PC-3 (cell line): ENCODE data around the gene STIMATE. TPM values are rescaled to one million over a fixed set of nuclear protein-coding genes. Genes with fewer than 3 reads are reported as not detected.

Experiments used
- ATAC-seq: fragments of 200-7000 bp; cut with Tn5 transposase; 2 replicates; pipeline ENCODE4 v1.9.1; 2020; ENCODE audit warnings: mild to moderate bottlenecking, moderate library complexity
- BruUV-seq: library from RNA; stranded (reverse); fragments of 400-500 nt; replicated peaks from 2 replicates; lab custom pipeline; 2021; lab: Mats Ljungman, UMichigan
- CTCF ChIA-PET: fragments of 300-600 bp; sonication (Branson Sonifier 250); formaldehyde crosslinking; loops from one replicate; lab custom pipeline; 2022; ENCODE audit warnings: antibody characterized with exemption; lab: Charles Lee
- POLR2A ChIA-PET: fragments of 300-600 bp; sonication (Branson Sonifier 250); formaldehyde crosslinking; loops from one replicate; lab custom pipeline; 2022; ENCODE audit warnings: antibody characterized with exemption; ENCODE audit not compliant: unreplicated experiment; lab: Charles Lee
- DNase-seq: peaks from one replicate; pipeline ENCODE4 v3.0.0-alpha.2; 2015
- H2AFZ ChIP-seq: fragments of 300-600 bp; sonication (generic); 2 replicates; pipeline ENCODE4 v1.6.0; 2016; ENCODE audit warnings: antibody characterized with exemption, low read length
- H3F3A ChIP-seq: fragments of 300-600 bp; sonication (generic); one replicate; pipeline ENCODE4 v1.6.0; 2017; ENCODE audit warnings: antibody characterized with exemption, low read length, control low read depth, mild to moderate bottlenecking; ENCODE audit not compliant: unreplicated experiment
- H3K27ac ChIP-seq: fragments of 300-600 bp; sonication (generic); 2 replicates; pipeline ENCODE4 v1.5.1; 2016; ENCODE audit warnings: mild to moderate bottlenecking, low read length
- H3K27me3 ChIP-seq: fragments of 300-600 bp; sonication (generic); 2 replicates; pipeline ENCODE4 v1.6.1; 2016; ENCODE audit warnings: low read length, mixed read lengths
- H3K36me3 ChIP-seq: fragments of 300-600 bp; sonication (generic); 2 replicates; pipeline ENCODE4 v1.6.1; 2016; ENCODE audit warnings: low read depth, mixed run types, low read length, mixed read lengths
- H3K4me1 ChIP-seq: fragments of 300-600 bp; sonication (generic); 2 replicates; pipeline ENCODE4 v1.5.1; 2016; ENCODE audit warnings: low read length; ENCODE audit not compliant: insufficient read depth
- H3K4me2 ChIP-seq: fragments of 300-600 bp; sonication (generic); 2 replicates; pipeline ENCODE4 v1.6.0; 2016; ENCODE audit warnings: low read length
- H3K4me3 ChIP-seq: fragments of 300-600 bp; sonication (generic); 2 replicates; pipeline ENCODE4 v1.5.1; 2016; ENCODE audit warnings: mild to moderate bottlenecking, low read length, mixed read lengths
- H3K79me2 ChIP-seq: fragments of 300-600 bp; sonication (generic); 2 replicates; pipeline ENCODE4 v1.6.1; 2017; ENCODE audit warnings: low read length, mixed read lengths
- H3K9ac ChIP-seq: fragments of 300-600 bp; sonication (generic); 2 replicates; pipeline ENCODE4 v1.6.0; 2016; ENCODE audit warnings: mild to moderate bottlenecking, low read length
- H3K9me2 ChIP-seq: fragments of 300-600 bp; sonication (generic); replicated peaks from 2 replicates; pipeline ENCODE4 v1.6.1; 2016; ENCODE audit warnings: mixed run types, low read length, mixed read lengths
- H3K9me3 ChIP-seq: fragments of 300-600 bp; sonication (generic); 2 replicates; pipeline ENCODE4 v1.6.1; 2016; ENCODE audit warnings: low read length, mixed read lengths
- H4K20me1 ChIP-seq: fragments of 300-600 bp; sonication (generic); 2 replicates; pipeline ENCODE4 v1.6.1; 2016; ENCODE audit warnings: low read length, mixed read lengths
- CTCF ChIP-seq: fragments of 300-600 bp; sonication (generic); conservative IDR thresholded peaks from 2 replicates; pipeline ENCODE4 v1.5.1; 2017; ENCODE audit warnings: antibody characterized with exemption, low read depth, mild to moderate bottlenecking, low read length
- EZH2 ChIP-seq: fragments of 300-600 bp; sonication (generic); IDR thresholded peaks from one replicate; pipeline ENCODE4 v1.6.1; 2017; ENCODE audit warnings: antibody characterized with exemption, mild to moderate bottlenecking, low read length; ENCODE audit not compliant: unreplicated experiment
- EZH2phosphoT487 ChIP-seq: fragments of 300-600 bp; sonication (generic); IDR thresholded peaks from 2 replicates; pipeline ENCODE4 v1.6.1; 2018; ENCODE audit warnings: mild to moderate bottlenecking, antibody characterized with exemption, low read length, borderline replicate concordance
- intact Hi-C: fragments of 100-400 bp; cut with micrococcal nuclease; formaldehyde crosslinking; loops from 2 replicates; pipeline ENCODE4 v1.9.0; 2023
- total RNA-seq: library from RNA; depleted of rRNA; stranded (reverse); fragments of >200 nt; gene quantifications from 2 replicates; pipeline ENCODE4 v1.2.3, GENCODE V29; 2014

Gene STIMATE
- total RNA-seq, 1 experiment from 2014 or later: 29.7 TPM

- ATAC-seq (no peak), DNase-seq (no peak)
- Histone ChIP-seq H2AFZ (no peak overlapping the region), H3K36me3 (no peaks in the 10 kb centered on the region), H3K27me3 (no peaks in the 10 kb centered on the region), H3K4me2 (no peak overlapping the region), H3F3A (no peaks in the 10 kb centered on the region), H3K4me3 (no peak overlapping the region), H3K27ac (no peak overlapping the region), H3K9me2 (no peaks in the 10 kb centered on the region), H4K20me1 (no peaks in the 10 kb centered on the region), H3K9me3 (no peaks in the 10 kb centered on the region), H3K9ac (no peak overlapping the region), H3K79me2 (no peaks in the 10 kb centered on the region), H3K4me1 (no peaks in the 10 kb centered on the region)
- POLR2A ChIA-PET: no interaction called here
- TF ChIP-seq CTCF (no peak), EZH2phosphoT487 (no peak), EZH2 (no peak)
- no TSS peak for BruUV-seq
- CTCF ChIA-PET: no interaction called here
- intact Hi-C loops: no loop called here
These were observed 17.3 kb downstream of the STIMATE start for GRCh38 chr3:52880047-52880446.

DNA sequence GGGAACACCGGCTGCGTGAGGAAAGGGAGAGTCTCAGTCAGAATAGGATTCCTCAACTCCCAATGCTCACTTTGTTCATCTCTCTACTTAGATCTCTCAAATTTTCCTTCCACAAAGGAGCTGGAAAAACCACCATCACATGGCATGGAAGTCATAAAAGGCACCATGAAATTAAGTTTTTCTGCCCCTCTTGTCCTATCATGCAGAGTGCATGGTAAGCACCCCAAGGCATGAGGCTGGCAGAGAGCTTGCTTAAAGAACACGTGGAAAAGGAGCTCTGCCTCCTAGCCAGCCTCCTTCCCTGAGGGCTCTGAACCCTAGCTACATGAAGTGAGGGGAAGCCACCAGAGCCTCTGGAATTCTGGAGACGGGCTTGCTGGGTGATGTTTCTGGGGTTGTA lies 17.8 kb downstream of the STIMATE start:
- no peaks in the 10 kb centered on the region for H3K27me3 ChIP-seq
- H3K9ac ChIP-seq: no peak overlapping the region
- no peaks in the 10 kb centered on the region for H4K20me1 ChIP-seq
- H3K9me2 ChIP-seq: no peaks in the 10 kb centered on the region
- no peak overlapping the region for H3K4me3 ChIP-seq
- no TSS peak for BruUV-seq
- DNase-seq: no peak
- intact Hi-C loops: no loop called here
- ATAC-seq: no peak
- TF ChIP-seq EZH2phosphoT487 (no peak), CTCF (no peak), EZH2 (no peak)
- H3K36me3 ChIP-seq: no peaks in the 10 kb centered on the region
- POLR2A ChIA-PET: no interaction called here
- no peak overlapping the region for H3K4me2 ChIP-seq
- no peak overlapping the region for H3K27ac ChIP-seq
- H3K9me3 ChIP-seq: no peaks in the 10 kb centered on the region
- CTCF ChIA-PET: no interaction called here
- no peaks in the 10 kb centered on the region for H3K4me1 ChIP-seq
- no peaks in the 10 kb centered on the region for H3K79me2 ChIP-seq
- no peak overlapping the region for H2AFZ ChIP-seq
- no peaks in the 10 kb centered on the region for H3F3A ChIP-seq

- no peak for TF ChIP-seq EZH2phosphoT487
- TF ChIP-seq CTCF: no peak; the same call in 1 of the 2 replicates
- TF ChIP-seq EZH2: no peak
- no peaks in the 10 kb centered on the region for H3K9me3 ChIP-seq
- ChIA-PET CTCF (no interaction called here), POLR2A (no interaction called here)
- no peak overlapping the region for H3K4me3 ChIP-seq
- no peaks in the 10 kb centered on the region for H3K36me3 ChIP-seq
- no peaks in the 10 kb centered on the region for H3F3A ChIP-seq
- H3K9me2 ChIP-seq: no peaks in the 10 kb centered on the region
- H3K27me3 ChIP-seq: no peaks in the 10 kb centered on the region
- H3K27ac ChIP-seq: no peak overlapping the region
- no peaks in the 10 kb centered on the region for H3K79me2 ChIP-seq
- DNase-seq: no peak
- intact Hi-C loops: no loop called here
- H3K4me2 ChIP-seq: no peak overlapping the region
- H4K20me1 ChIP-seq: no peaks in the 10 kb centered on the region
- BruUV-seq: no TSS peak
- H3K9ac ChIP-seq: no peak overlapping the region
- H2AFZ ChIP-seq: no peak overlapping the region
- ATAC-seq: no peak; the same call in 1 of the 2 replicates
- peaks cover 2% of the 10 kb centered on the region; the same call in 1 of the 2 replicates for H3K4me1 ChIP-seq
These were observed 18.3 kb downstream of the STIMATE start for GRCh38 chr3:52879090-52879489.
